OCI-LY3 (cell line): ENCODE data around the gene VIPR2.

Experiments used
- CTCF ChIP-seq: fragments of 200-600, 300-600 bp; sonication (generic); IDR thresholded peaks from 2 replicates; pipeline ENCODE4 v1.5.1; 2014; ENCODE audit warnings: antibody characterized with exemption, low read length, low read depth
- EZH2phosphoT487 ChIP-seq: fragments of 200-600 bp; shearing (Covaris generic); IDR thresholded peaks from 2 replicates; pipeline ENCODE4 v1.6.1; 2018; ENCODE audit warnings: antibody characterized with exemption, mixed run types, low read depth

- TF ChIP-seq CTCF (no peak), EZH2phosphoT487 (no peak)
These were observed 30.6 kb downstream of the VIPR2 start for GRCh38 chr7:159114096-159114495.
